Panc1 (cell line): ENCODE results near the gene THAP6.

Experiments
- POLR2AphosphoS5 ChIP-seq: IDR thresholded peaks from 2 replicates; pipeline ENCODE4 v1.6.1; 2012; ENCODE audit warnings: mild to moderate bottlenecking, low read depth, low read length, moderate library complexity
- TF ChIP-seq, protein P1 (sequence below), 2 experiments: IDR thresholded peaks; 2 replicates each; pipeline ENCODE4 v1.6.1; 2011 to 2012; ENCODE audit warnings: low read depth in 2 of 2, control low read depth in 1 of 2, low read length in 1 of 2, mild to moderate bottlenecking in 1 of 2, moderate library complexity in 1 of 2; ENCODE audit not compliant: insufficient read depth in 1 of 2
- TF ChIP-seq, protein P2 (sequence below): fragments of 450-650 bp; IDR thresholded peaks from 2 replicates; pipeline ENCODE4 v1.5.1; 2017; ENCODE audit warnings: mild to moderate bottlenecking

DNA sequence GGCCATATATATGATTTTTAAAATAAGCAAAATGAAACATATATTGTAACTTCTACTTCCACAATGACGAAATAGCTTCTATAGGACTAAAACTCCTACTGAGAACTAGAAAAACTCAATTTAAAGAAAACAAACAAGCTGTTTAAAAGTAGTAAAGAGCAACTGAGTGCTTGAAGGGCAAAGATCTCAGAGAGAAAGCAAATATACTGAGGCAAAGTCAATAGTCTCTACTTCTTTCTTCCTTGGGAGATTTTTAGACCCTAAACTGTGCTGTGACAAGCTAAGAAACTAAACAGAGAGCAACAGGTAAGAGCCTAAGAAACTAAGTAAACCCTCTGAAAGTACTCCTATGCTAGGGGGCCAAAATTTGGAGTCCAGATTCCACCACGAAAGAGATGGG lies 8.6 kb upstream of the THAP6 start:
- TF ChIP-seq, protein P1, sequence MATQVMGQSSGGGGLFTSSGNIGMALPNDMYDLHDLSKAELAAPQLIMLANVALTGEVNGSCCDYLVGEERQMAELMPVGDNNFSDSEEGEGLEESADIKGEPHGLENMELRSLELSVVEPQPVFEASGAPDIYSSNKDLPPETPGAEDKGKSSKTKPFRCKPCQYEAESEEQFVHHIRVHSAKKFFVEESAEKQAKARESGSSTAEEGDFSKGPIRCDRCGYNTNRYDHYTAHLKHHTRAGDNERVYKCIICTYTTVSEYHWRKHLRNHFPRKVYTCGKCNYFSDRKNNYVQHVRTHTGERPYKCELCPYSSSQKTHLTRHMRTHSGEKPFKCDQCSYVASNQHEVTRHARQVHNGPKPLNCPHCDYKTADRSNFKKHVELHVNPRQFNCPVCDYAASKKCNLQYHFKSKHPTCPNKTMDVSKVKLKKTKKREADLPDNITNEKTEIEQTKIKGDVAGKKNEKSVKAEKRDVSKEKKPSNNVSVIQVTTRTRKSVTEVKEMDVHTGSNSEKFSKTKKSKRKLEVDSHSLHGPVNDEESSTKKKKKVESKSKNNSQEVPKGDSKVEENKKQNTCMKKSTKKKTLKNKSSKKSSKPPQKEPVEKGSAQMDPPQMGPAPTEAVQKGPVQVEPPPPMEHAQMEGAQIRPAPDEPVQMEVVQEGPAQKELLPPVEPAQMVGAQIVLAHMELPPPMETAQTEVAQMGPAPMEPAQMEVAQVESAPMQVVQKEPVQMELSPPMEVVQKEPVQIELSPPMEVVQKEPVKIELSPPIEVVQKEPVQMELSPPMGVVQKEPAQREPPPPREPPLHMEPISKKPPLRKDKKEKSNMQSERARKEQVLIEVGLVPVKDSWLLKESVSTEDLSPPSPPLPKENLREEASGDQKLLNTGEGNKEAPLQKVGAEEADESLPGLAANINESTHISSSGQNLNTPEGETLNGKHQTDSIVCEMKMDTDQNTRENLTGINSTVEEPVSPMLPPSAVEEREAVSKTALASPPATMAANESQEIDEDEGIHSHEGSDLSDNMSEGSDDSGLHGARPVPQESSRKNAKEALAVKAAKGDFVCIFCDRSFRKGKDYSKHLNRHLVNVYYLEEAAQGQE (IDR thresholded peaks at IDR 0.05; ENCODE audit: insufficient read depth in 1 of 2, low read depth in 2 of 2, low read length in 1 of 2): no peak
- TF ChIP-seq, protein P2, sequence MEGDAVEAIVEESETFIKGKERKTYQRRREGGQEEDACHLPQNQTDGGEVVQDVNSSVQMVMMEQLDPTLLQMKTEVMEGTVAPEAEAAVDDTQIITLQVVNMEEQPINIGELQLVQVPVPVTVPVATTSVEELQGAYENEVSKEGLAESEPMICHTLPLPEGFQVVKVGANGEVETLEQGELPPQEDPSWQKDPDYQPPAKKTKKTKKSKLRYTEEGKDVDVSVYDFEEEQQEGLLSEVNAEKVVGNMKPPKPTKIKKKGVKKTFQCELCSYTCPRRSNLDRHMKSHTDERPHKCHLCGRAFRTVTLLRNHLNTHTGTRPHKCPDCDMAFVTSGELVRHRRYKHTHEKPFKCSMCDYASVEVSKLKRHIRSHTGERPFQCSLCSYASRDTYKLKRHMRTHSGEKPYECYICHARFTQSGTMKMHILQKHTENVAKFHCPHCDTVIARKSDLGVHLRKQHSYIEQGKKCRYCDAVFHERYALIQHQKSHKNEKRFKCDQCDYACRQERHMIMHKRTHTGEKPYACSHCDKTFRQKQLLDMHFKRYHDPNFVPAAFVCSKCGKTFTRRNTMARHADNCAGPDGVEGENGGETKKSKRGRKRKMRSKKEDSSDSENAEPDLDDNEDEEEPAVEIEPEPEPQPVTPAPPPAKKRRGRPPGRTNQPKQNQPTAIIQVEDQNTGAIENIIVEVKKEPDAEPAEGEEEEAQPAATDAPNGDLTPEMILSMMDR: no peak
- TF ChIP-seq POLR2AphosphoS5: no peak
